HG03095 (cell line): ENCODE data around the gene IFT81.
"Not testable (repeated sequence)": the region's sequence is repeated elsewhere in the genome, so short reads cannot be mapped to it uniquely, and the experiment has no call there.

Source experiments
- ATAC-seq: cut with Tn5 transposase; IDR thresholded peaks from one replicate; pipeline ENCODE4 v1.9.1; 2021; ENCODE audit warnings: moderate library complexity; ENCODE audit not compliant: unreplicated experiment

Gene IFT81

DNA sequence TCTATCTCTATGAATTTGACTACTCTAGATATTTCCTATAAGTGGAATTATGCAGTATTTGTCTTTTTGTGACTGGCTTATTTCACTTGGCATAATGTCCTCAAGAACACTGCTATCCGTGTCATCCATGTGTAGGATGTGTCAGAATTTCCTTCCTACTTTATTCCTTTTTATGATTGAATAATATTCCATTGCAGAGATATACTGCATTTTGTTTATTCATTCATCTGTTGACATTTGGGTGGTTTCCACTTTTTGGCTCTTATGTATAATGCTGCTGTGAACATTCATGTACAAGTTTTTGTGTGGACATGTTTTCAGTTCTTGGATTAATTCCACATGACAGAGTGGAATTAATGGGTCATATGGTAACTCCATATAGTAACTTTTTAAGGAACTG lies 111.2 kb downstream of the IFT81 start:
- ATAC-seq: no peak

- no peak for ATAC-seq
These were observed 119.1 kb downstream of the IFT81 start for GRCh38 chr12:110243227-110243626.

DNA sequence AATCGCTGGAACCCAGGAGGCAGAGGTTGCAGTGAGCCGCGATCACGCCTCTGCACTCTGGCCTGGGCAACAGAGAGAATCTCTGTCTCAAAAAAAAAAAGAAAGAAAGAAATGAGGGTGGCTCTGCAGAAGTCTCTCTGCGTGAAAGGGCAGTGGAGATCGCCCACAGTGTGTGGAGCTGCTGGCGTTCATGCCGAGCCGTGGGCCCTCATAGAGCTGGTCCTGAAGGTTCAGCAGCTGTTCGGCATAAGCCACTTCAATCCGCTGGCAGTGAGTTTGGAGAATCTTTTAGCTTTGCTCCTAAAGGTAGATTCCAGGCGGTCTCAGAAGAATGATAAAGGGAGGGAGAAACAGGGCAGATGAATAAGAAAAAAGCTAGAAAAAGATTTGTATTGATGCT lies 120.2 kb downstream of the IFT81 start:
- ATAC-seq: no peak

DNA sequence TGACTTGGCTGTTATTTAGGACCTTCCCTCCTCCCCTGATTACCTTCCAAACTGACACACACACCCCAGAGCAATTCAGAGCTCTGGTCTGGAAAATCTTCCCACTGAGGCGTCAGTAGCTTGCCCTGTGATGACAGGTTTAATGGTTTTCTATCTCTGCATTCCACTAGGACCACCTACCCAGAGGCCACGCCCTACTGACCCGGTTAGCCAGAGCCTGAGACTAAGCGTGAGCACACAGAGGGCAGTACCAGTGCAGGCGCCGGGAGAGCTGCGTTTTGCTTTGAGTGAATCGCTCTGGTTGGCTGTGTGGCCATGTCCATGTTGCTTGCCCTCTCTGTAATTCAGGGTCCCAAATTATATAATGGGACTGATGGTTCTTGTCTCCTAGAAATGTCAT lies 120.7 kb downstream of the IFT81 start:
- no peak for ATAC-seq

DNA sequence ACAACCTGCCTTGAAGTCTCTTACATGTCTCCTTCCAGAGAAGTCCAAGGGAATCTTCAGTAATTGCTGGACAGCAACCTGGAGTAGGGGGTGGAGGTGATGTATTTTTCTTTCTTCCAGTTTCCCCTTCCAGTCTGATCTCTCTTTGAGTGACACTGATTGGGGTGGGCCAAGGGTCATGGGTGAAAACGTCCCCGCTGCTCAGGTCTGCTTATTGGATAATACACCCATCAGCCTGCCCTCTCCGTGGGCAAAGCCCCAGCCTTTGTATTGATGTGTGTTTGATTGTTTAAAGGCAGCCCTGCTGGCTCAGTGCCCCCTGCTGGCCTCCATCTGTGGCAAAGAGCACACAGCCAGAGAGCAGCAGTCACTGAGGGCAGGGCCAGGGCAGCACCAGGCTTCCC lies 121.2 kb downstream of the IFT81 start:
- no peak for ATAC-seq

DNA sequence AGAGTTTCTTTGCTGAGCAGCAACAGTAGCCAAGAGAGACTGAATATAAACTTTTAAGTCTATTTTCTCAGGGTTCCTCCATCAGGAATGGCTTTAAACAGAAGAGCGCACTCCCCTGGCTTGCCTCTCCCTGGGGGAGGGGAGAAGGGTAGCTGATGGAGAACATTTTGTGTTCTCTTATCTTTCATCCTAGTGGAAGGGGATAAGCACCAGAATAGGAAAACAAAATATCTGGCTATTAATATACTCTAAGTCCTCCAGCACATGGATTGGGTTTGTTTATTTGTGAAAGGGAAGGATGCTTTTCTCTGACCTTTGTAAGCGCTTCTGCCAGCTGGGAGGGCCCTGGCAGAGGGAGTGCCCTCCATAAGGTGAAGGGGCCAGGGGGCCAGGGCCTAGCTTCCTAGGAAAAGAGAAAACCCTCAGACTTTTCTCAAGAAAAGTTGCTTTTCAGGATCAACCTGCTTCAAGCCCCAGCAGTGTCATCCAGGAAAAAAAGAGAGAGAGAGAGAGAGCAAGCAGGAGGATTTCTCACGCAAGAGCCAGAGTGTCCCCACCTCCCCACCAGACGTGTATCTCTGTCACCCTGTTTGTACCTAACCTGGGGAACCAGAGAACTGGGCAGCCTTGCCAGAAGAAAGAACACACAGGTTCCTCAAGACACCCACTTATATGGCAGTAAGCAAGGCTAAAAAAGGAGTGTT lies 122.6 kb downstream of the IFT81 start:
- no peak for ATAC-seq

- no peak for ATAC-seq
These were observed 123.4 kb downstream of the IFT81 start for GRCh38 chr12:110247340-110248095.

DNA sequence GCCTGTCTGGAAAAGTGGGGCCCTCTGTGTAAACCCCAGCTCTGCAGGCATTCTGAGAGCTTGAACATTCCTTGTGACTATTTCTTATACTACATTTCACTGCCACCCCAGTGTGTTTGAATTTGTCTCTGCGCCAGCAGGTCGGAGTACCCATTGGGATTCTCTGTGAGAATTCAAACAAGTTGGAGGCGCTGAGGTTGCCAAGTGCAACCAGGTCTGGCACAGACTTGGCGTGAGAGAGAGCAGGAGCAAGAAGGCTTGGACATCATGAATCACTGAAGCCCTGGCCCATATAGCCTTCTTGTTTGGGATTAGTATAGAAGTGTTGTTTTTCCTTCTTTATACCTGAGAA lies 123.9 kb downstream of the IFT81 start:
- ATAC-seq: no peak

DNA sequence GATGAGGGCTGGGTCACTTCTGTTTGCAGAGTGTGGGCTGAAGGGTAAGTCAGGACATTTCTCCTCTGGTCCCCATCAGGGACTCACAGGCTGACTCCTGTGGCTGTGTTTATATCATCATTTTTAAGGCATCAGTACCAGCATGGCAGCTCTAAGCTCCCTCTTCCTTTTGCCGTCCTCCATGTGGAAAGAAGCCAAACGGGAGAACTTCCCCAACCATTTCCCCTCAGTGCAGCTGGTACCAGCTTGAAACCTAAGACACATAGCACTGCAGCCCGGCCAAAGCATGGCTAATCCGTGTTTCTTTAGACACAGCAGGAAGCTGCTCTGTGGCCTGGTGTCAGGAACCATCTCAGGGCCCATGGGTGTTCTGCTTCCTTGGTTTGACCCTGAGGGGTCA lies 124.9 kb downstream of the IFT81 start:
- ATAC-seq: no peak

- ATAC-seq: no peak
These were observed 125.6 kb downstream of the IFT81 start for GRCh38 chr12:110249716-110250225.

- no peak for ATAC-seq
These were observed 127.2 kb downstream of the IFT81 start for GRCh38 chr12:110251381-110251780.

DNA sequence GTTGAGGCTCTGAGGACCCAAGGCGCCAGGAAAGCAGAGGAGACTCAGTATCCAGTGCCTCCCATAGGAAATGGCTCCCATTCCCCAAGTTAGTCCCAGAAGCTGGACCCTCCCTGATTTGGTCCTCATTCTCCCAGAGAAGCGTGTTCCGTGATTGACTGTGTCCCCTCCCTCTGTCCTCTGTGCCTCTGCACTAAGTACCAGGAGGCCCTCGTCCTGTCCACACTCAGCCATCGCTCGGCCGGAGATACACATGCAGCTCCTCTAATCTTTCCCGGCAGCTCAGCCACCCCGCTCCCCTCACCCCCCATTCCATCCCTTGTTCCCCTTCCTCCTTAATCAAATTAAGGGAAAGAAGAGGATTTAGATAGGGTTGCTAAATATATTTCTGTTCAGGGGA lies 128.6 kb downstream of the IFT81 start:
- no peak for ATAC-seq

DNA sequence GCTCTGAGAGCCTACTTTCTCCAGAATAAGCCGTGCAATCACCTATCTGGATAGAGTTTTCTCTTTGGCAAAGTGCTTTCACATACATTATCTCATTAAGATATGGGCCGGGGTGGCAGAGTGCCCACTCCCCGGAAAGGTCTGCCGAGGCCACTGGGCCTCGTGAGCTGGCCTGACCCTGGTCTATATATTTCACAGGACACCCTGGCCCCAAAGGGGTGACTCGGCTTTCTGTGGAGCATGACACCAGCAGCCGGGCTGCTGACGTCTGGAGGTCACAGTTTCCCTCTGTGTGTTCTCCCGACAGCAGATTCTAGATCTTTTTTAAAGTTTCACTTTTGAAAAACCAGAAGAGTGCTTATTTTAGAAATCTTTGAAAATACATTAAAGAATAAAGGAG lies 129.0 kb downstream of the IFT81 start:
- no peak for ATAC-seq

GRCh38 chr12:110254971-110255540 lies 130.9 kb downstream of the IFT81 start:
- ATAC-seq: no peak

DNA sequence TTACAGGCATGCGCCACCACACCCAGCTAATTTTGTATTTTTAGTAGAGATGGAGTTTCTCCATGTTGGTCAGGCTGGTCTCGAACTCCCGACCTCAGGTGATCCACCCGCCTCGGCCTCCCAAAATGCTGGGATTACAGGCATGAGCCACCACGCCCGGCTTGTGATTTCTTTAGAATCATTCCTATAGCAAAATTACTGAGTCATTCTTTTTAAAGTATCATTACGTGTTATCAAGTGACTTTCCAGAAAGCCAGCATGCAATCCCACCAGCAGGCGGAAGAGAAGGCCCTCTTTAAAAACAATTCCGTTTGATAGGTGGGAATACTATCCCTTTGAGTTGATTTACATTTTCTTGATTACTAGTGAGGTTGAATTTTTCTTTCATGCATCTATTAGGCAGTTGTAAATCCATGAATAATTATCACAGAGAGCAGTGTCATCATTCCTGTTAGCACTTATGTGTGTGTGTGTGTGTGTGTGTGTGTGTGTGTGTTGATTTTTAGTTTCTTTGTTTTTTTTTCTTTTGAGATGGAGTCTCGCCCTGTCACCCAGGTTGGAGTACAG lies 131.8 kb downstream of the IFT81 start:
- ATAC-seq: not testable (repeated sequence)

GRCh38 chr12:110256780-110257431 lies 132.7 kb downstream of the IFT81 start:
- no peak for ATAC-seq

DNA sequence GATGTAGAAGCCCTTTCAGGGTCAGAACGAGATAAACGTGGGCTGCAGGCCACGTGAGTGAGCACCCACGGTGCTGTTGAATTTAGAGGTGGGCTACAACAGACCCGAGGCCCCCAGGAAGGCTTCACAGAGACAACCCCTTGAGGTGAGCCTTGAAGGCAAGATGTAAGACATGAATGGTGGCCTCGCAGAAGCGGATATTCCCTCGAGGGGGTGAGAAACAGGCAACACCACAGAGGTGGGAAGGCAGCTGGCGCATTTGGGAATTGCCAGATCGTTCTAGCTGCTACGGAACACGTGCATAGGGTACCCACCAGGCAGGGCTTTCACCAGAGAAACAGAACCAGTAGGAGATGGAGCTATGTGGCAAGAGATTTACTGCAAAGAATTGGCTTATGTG lies 134.3 kb downstream of the IFT81 start:
- no peak for ATAC-seq

DNA sequence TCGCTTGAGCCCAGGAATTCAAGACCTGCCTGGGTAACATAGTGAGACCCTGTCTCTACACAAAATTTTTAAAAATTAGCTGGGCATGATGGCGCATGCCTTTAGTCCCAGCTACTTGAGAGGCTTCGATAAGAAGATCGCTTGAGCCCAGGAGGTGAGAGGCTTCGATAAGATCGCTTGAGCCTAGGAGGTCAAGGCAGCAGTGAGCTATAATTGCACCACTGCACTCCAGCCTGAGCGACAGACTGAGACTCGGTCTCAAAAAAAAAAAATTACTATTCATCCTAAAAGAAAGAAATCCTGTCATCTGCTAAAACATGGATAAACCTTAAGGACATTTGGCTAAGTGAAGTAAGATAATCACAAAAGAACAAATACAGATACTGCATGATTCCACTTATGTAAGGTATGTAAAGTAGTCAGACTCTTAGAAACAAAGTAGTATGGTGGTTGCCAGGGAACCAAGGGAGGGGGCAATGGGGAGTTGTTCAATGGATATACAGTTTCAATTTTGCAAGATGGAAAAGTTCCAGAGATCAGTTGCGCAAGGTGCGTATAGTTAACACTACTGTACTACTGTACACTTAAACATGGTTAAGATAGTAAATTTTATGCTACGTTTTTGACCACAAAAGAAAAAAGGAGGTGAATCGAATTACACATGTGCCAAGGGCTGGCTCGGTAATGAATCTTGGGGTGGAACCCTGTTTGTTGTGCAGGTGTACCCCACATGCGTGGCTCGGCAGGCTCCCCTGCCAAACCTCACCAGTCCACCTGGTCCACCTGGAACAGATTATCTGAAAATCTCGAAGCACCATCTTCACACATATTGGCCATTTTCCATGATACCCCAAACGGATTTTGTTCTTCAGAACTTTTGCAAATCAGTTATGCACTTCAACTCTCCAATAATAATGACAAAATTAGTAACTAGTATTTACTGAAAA lies 138.6 kb downstream of the IFT81 start:
- ATAC-seq: no peak

DNA sequence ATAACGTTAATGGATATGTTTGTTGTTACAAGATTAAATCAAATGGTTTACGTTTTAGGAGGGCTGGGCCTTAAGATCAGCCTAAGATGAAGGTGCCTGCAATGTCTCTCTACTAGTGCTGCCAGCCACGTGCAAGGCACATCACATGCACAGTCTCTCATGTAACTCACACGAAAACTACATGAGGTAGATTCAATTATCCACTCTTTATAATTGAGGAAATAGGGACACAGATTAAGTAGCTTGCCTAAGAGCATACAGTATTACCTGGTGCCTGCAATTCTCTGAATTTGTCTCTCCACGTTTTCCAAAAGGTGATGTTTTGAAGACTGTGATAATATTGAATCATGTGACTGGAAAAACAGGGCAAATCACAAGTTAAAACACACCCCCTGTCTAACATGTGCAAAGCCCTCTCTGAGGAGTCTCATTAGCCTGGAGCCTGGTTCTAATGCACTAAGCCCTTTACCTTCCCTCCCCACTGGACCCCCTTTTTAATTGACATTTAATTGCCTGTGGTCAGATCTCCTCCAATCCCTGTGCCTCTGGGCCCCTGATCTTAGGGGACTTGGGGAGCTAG lies 142.3 kb downstream of the IFT81 start:
- ATAC-seq: no peak
